IPS DF 4.7 (cell line): ENCODE measurements around the gene TPPP.

Experiments used
- DNase-seq: peaks from one replicate; pipeline ENCODE4 v3.0.0-alpha.2; 2013; ENCODE audit warnings: low spot score; ENCODE audit errors: extremely low read depth

Gene TPPP

GRCh38 chr5:677131-678101 lies 15.7 kb downstream of the TPPP start:
- DNase-seq, result no peak

GRCh38 chr5:676699-677076 lies 16.5 kb downstream of the TPPP start:
- no peak for DNase-seq

GRCh38 chr5:675871-676698 lies 17.1 kb downstream of the TPPP start:
- no peak for DNase-seq

GRCh38 chr5:675111-675870 lies 17.9 kb downstream of the TPPP start:
- no peak for DNase-seq

- DNase-seq, result no peak
Observed at GRCh38 chr5:674630-675011, 18.5 kb downstream of the TPPP start.

GRCh38 chr5:673831-674629 lies 19.1 kb downstream of the TPPP start:
- no peak for DNase-seq

GRCh38 chr5:673161-673830 lies 19.9 kb downstream of the TPPP start:
- no peak for DNase-seq

GRCh38 chr5:672329-673160 lies 20.6 kb downstream of the TPPP start:
- DNase-seq, result no peak

GRCh38 chr5:671459-672328 lies 21.5 kb downstream of the TPPP start:
- no peak for DNase-seq

GRCh38 chr5:670396-671270 lies 22.5 kb downstream of the TPPP start:
- DNase-seq, result no peak

- no peak for DNase-seq
Observed at GRCh38 chr5:669842-670395, 23.2 kb downstream of the TPPP start.

- no peak for DNase-seq
Observed at GRCh38 chr5:669111-669841, 23.9 kb downstream of the TPPP start.

GRCh38 chr5:668283-668995 lies 24.7 kb downstream of the TPPP start:
- no peak for DNase-seq

- DNase-seq, result no peak
Observed at GRCh38 chr5:666816-667498, 26.2 kb downstream of the TPPP start.
